Stimulated activated CD8-positive, alpha-beta memory T cell treated with anti-CD3 and anti-CD28 coated beads, Interleukin-12 subunit alpha, Interleukin-12 subunit beta, amount 100 ng/mL, for 4 hours (primary cell): Measurements from ENCODE around the gene AICDA.

Source experiments
- DNase-seq: peaks from one replicate; pipeline ENCODE4 v3.0.0-alpha.2; 2020; ENCODE audit warnings: low read depth

Gene AICDA

DNA sequence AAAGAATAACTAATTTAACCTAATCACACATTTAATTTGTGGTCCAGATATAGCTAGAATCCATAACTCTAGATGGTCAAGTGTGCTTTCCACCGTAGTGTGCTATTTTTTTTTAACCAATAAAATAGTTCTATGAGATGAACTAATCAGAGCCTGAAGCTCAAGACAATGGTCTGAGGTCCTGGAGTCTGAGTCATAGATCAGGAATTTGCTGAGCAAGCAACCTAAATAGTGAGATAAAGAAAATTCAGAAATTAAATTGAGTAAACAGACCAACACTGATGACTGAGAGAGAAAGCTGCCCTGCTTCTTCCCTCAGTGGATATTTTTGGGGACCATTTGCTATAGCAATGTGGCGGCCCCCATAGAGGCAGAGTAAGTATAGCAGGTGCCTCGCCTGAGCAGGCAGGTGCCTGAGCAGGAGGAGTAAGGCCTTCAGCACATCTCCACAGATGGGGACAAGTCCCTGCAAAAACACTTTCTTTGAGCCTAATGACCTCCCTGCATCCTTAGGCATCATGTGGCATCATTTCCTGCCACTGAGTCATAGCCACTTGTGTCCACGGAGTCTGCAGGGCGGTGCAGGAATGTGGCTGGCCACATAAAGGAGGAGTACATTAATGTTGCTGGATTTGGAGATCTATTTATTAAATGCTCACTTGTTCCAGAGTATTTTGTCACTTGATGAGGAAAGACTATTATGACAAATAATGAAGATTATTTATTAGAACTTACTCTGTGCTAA lies 58.0 kb downstream of the AICDA start:
- DNase-seq: no peak

- DNase-seq: no peak
These were observed 59.5 kb downstream of the AICDA start for GRCh38 chr12:8553088-8553627.
